HL-60/S4 treated with retinoic acid at 250 ng/mL for 4 days and 3 days (cell line): Measurements from ENCODE around the gene ADGRV1.
"Not testable (repeated sequence)": the region's sequence is repeated elsewhere in the genome, so short reads cannot be mapped to it uniquely, and the experiment has no call there.

Source experiments
- in situ Hi-C: fragments of 300-500 bp; cut with MboI; formaldehyde crosslinking; loops from 2 replicates; pipeline ENCODE4 v1.7.0; 2022; ENCODE audit warnings: low sequenced_read_pairs

Gene ADGRV1

DNA sequence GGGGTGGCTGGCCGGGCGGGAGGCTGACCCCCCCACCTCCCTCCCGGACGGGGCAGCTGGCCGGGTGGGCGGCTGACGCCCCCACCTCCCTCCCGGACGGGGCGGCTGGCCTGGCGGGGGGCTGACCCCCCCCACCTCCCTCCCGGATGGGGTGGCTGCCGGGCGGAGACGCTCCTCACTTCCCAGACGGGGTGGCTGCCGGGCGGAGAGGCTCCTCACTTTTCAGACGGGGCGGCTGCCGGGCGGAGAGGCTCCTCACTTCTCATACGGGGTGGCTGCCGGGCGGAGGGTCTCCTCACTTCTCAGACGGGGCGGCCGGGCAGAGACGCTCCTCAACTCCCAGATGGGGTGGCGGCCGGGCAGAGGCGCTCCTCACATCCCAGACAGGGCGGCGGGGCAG lies 37.2 kb downstream of the ADGRV1 start:
- in situ Hi-C loops: not testable (repeated sequence)

DNA sequence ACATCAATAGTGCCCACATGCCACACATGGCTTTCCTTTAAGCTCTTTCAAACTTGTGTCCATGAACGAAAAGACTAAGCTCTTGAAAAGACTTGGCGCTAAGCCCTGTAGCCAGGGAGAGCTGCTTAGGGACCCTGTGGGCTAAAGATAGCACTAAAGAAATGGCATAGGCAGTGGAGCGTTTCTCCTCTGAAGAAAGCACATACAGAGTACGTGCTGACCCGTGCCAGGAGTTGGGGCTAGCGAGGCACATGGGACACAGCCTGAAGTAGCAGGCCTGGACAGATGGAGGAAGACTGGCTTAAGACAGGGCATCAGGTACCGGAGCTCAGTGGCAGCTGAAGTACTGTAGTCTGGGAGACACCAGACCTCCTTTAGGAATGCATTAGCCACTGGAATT lies 39.7 kb downstream of the ADGRV1 start:
- in situ Hi-C loops: no loop called here

- in situ Hi-C loops: not testable (repeated sequence)
Measured at GRCh38 chr5:90600307-90600706, 41.7 kb downstream of the ADGRV1 start.

- in situ Hi-C loops: no loop called here
Measured at GRCh38 chr5:90601468-90601867, 42.9 kb downstream of the ADGRV1 start.

- in situ Hi-C loops: no loop called here
Measured at GRCh38 chr5:90602681-90603080, 44.1 kb downstream of the ADGRV1 start.

DNA sequence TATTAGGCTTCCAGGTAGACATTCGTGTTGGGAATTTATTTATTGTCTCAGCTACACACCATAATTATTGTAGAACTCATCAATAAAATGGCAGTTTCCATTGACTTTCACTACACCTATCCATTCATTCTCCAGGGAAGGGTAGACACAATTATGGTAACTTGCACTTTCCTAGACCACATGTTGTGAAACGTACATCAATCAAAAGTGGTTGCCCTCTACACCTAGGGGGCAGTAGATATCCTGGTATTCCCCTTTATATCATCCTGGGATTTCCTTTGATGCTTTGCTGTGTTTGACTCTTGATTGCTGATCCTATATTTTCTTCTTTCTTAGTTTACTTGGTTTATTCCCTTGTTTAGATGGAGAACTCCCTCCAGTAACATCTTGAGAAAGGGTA lies 47.9 kb downstream of the ADGRV1 start:
- in situ Hi-C loops: no loop called here

- in situ Hi-C loops: no loop called here
Measured at GRCh38 chr5:90612919-90613318, 54.3 kb downstream of the ADGRV1 start.

DNA sequence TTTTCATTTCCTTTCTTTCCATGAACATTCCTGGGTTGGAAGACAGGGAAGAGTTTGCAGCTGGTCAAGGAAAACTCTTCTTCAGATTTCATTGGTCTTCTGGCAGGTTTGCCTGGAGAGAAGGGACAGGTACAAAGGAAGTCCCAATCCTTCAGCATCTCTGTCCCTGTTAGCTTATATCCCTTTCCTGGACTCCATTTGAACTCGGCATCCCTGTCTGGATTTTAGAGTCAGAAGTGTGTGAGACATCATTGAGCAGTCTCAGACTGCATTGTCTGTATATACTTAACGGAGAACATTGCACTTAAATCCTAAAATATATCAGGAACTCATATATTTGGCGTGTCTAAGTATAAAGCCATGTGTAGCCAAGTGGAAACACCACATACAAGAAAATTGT lies 54.9 kb downstream of the ADGRV1 start:
- in situ Hi-C loops: no loop called here

DNA sequence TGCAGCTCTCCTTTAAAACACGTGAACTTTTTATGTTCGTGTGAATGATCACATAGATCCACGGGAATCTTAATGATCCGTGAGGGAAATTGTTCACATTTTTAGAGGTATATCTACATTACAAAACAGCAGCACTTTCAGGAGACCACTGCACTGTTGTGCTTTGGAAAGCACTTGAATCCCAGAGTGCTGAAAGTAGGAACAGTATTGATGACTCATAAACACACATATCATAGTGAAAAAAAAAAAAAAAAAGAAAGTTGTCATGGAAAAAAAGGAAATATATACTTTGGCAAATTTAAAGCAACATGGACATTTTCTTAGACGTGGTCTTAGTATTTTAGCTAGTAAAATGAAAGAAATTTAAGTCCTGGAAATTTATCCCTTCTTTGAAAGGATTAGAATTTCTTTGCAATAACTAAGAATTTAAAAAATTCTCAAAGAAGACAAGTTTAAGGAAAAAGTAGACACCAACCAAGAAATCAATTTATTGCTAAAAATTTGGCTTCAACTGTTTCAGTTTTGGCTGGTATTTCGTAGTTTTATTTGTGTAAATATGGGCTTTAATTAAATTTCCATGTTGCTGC lies 55.4 kb downstream of the ADGRV1 start:
- in situ Hi-C loops: no loop called here

DNA sequence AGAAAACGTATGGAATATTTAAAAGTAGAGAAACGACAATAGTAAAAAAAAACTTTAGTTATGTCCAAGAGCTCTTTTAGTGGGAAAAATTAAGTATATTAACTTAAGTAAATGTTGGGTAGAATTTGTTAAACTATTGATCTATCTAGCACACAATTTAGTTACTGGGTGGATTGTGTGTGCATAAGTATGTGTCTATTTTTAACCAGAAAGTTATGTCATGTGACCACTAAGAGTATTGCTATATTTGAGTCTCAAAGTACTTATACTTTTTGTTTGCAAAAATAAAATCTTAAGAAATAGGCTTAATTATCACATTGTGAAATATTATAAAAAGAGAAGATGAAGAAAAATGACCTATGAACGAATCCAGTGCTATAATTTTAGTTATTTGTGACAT lies 56.8 kb downstream of the ADGRV1 start:
- in situ Hi-C loops: no loop called here

GRCh38 chr5:90618071-90618470 lies 59.5 kb downstream of the ADGRV1 start:
- in situ Hi-C loops: no loop called here

DNA sequence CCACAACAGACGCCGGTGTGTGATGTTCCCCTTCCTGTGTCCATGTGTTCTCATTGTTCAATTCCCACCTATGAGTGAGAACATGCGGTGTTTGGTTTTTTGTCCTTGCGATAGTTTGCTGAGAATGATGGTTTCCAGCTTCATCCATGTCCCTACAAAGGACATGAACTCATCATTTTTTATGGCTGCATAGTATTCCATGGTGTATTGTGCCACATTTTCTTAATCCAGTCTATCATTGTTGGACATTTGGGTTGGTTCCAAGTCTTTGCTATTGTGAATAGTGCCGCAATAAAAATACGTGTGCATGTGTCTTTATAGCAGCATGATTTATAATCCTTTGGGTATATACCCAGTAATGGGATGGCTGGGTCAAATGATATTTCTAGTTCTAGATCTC lies 61.2 kb downstream of the ADGRV1 start:
- in situ Hi-C loops: not testable (repeated sequence)

DNA sequence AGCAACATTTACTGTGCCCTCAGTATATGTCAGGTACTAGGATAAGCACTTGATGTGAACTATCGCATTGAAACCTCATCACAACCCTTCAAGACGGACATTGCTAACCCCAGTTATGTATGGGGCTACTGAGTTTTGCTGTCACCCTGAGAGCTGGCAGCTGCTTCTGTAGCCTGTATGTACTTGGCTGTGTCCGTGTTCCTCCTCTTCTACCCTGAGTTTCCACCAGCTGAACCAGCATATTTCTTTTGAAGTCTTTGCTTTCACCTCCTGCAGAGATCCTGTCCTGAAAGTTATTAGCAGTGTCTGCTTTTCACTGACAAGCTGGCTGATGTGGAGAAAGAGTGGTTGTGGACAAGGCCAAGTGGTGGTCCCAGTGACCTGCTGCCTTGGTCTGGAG lies 63.3 kb downstream of the ADGRV1 start:
- in situ Hi-C loops: no loop called here

- in situ Hi-C loops: no loop called here
Measured at GRCh38 chr5:90626493-90626892, 67.9 kb downstream of the ADGRV1 start.

GRCh38 chr5:90628492-90628891 lies 69.9 kb downstream of the ADGRV1 start:
- in situ Hi-C loops: no loop called here

DNA sequence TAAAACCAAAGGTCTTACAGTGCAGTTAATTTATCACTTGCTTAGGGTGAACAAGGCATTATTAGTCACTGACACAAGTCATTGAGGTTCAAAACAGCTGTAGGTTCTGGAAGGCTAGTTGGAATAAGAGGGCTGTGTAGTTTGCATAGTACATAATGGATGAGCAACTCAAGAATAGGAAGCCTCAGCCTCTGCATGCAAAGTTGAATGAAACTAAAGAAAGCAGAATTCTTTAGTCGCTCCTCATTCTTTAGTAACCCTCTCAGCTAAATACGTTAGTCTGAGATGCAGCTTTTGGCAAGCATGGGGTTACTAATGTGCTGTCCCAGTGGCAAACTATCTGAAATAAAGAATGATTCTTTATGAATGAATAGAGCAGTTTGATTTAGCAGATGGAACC lies 74.2 kb downstream of the ADGRV1 start:
- in situ Hi-C loops: no loop called here

GRCh38 chr5:90636948-90637347 lies 78.4 kb downstream of the ADGRV1 start:
- in situ Hi-C loops: no loop called here

DNA sequence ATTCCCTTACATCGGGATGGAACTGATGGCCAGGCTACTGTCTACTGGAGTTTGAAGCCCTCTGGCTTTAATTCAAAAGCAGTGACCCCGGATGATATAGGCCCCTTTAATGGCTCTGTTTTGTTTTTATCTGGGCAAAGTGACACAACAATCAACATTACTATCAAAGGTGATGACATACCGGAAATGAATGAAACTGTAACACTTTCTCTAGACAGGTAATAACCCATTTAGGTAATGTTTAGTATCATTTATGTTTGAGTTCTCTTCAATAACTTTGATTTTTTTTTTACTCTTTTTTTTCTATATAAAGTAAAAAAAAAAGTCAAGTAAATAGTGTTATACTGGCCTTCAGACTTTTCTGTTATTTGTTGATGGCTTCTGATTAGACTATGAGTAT lies 79.1 kb downstream of the ADGRV1 start:
- in situ Hi-C loops: no loop called here

DNA sequence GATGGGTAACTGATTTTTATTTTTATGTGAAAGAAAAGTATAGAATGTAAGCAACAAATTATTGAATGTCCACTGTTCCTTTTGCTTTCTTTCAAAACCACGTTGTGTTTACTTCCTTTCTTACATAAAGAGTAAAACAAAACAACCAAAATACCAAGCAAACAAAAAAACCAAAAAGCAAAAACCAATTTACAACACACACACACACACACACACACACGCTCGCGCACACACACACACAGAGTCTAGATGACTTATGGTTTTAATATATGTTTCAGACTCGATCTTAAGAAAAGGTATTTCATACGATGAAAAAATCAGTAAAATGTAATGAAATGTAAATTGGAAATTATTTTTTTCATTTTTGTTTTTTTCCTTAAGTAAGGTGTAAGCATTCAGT lies 80.3 kb downstream of the ADGRV1 start:
- in situ Hi-C loops: no loop called here

GRCh38 chr5:90640484-90641059 lies 82.0 kb downstream of the ADGRV1 start:
- in situ Hi-C loops: no loop called here

- in situ Hi-C loops: no loop called here
Measured at GRCh38 chr5:90641528-90641927, 82.9 kb downstream of the ADGRV1 start.

- in situ Hi-C loops: no loop called here
Measured at GRCh38 chr5:90642706-90643229, 84.2 kb downstream of the ADGRV1 start.

GRCh38 chr5:90644132-90644531 lies 85.5 kb downstream of the ADGRV1 start:
- in situ Hi-C loops: no loop called here
